ENCODE results near the gene GCSAM.

GCSAM gene

GRCh38 chr3:112104774-112105173 lies 28.3 kb downstream of the GCSAM start:
- Histone ChIP-seq H3K9ac (ENCODE audit: low read depth, low read length, poor library complexity) (no peak overlapping the region), H3K18ac (ENCODE audit: low read length) (no peak overlapping the region), H2AFZ (ENCODE audit: low read length) (no peak overlapping the region), H3K14ac (ENCODE audit: low read length) (no peak overlapping the region), H4K8ac (ENCODE audit: low read depth, low read length) (no peak overlapping the region), H3K4me3 (ENCODE audit: low read length in 2 of 2) (no peak overlapping the region), H3K36me3 (replicated peaks in 1 of 2; ENCODE audit: control insufficient read depth in 2 of 2, insufficient read depth in 2 of 2, low read length in 2 of 2) (no peaks in the 10 kb centered on the region), H2BK12ac (ENCODE audit: low read length) (no peak overlapping the region), H3K4me2 (ENCODE audit: insufficient read depth, low read length, poor library complexity, severe bottlenecking) (no peak overlapping the region), H2BK120ac (ENCODE audit: low read depth, low read length) (no peak overlapping the region), H3K4me1 (ENCODE audit: control insufficient read depth in 2 of 2, insufficient read depth in 1 of 2, low read depth in 1 of 2, low read length in 2 of 2) (no peaks in the 10 kb centered on the region), H2BK15ac (ENCODE audit: low read length) (no peak overlapping the region), H3K23ac (ENCODE audit: low read depth, low read length, poor library complexity) (no peak overlapping the region), H3K9me3 (replicated peaks in 1 of 2; ENCODE audit: control insufficient read depth in 2 of 2, insufficient read depth in 1 of 2, low read depth in 1 of 2, low read length in 2 of 2) (no peaks in the 10 kb centered on the region), H2BK5ac (ENCODE audit: low read length) (no peak overlapping the region), H3K79me1 (ENCODE audit: low read depth, low read length) (no peaks in the 10 kb centered on the region), H3K27me3 (ENCODE audit: control insufficient read depth in 3 of 3, insufficient read depth in 3 of 3, low read depth in 1 of 3, low read length in 3 of 3) (no peaks in the 10 kb centered on the region), H4K91ac (ENCODE audit: low read depth, low read length, poor library complexity) (no peak overlapping the region), H2AK5ac (ENCODE audit: low read depth, low read length) (no peak overlapping the region), H3K4ac (ENCODE audit: low read length) (no peak overlapping the region), H3K27ac (replicated peaks; ENCODE audit: low read length) (no peak overlapping the region)
- no peak for DNase-seq (ENCODE audit: low spot score)
- WGBS, 2 donors (ENCODE audit: extremely low coverage in 2 of 2, insufficient read length in 2 of 2, insufficient replicate concordance in 1 of 2): no CpG with 5 or more reads among the region's 2 CpGs

- Histone ChIP-seq H2BK15ac (ENCODE audit: low read length) (no peak overlapping the region), H3K36me3 (replicated peaks in 1 of 2; ENCODE audit: control insufficient read depth in 2 of 2, insufficient read depth in 2 of 2, low read length in 2 of 2) (no peaks in the 10 kb centered on the region), H3K14ac (ENCODE audit: low read length) (no peak overlapping the region), H3K27ac (replicated peaks; ENCODE audit: low read length) (no peak overlapping the region), H3K79me1 (ENCODE audit: low read depth, low read length) (no peaks in the 10 kb centered on the region), H3K4me3 (ENCODE audit: low read length in 2 of 2) (no peak overlapping the region), H4K91ac (ENCODE audit: low read depth, low read length, poor library complexity) (no peak overlapping the region), H3K18ac (ENCODE audit: low read length) (no peak overlapping the region), H2AK5ac (ENCODE audit: low read depth, low read length) (no peak overlapping the region), H3K9ac (ENCODE audit: low read depth, low read length, poor library complexity) (no peak overlapping the region), H2BK5ac (ENCODE audit: low read length) (no peak overlapping the region), H2AFZ (ENCODE audit: low read length) (no peak overlapping the region), H3K27me3 (ENCODE audit: control insufficient read depth in 3 of 3, insufficient read depth in 3 of 3, low read depth in 1 of 3, low read length in 3 of 3) (no peaks in the 10 kb centered on the region), H3K4me1 (ENCODE audit: control insufficient read depth in 2 of 2, insufficient read depth in 1 of 2, low read depth in 1 of 2, low read length in 2 of 2) (no peaks in the 10 kb centered on the region), H3K4ac (ENCODE audit: low read length) (no peak overlapping the region), H4K8ac (ENCODE audit: low read depth, low read length) (no peak overlapping the region), H3K4me2 (ENCODE audit: insufficient read depth, low read length, poor library complexity, severe bottlenecking) (no peak overlapping the region), H3K23ac (ENCODE audit: low read depth, low read length, poor library complexity) (no peak overlapping the region), H2BK12ac (ENCODE audit: low read length) (no peak overlapping the region), H3K9me3 (replicated peaks in 1 of 2; ENCODE audit: control insufficient read depth in 2 of 2, insufficient read depth in 1 of 2, low read depth in 1 of 2, low read length in 2 of 2) (no peaks in the 10 kb centered on the region), H2BK120ac (ENCODE audit: low read depth, low read length) (no peak overlapping the region)
- no CpG with 5 or more reads among the region's 2 CpGs for WGBS, 2 donors (ENCODE audit: extremely low coverage in 2 of 2, insufficient read length in 2 of 2, insufficient replicate concordance in 1 of 2)
- DNase-seq (ENCODE audit: low spot score): no peak
Observed at GRCh38 chr3:112101916-112102315, 31.1 kb downstream of the GCSAM start.

- H3K4ac ChIP-seq (ENCODE audit: low read length): no peak overlapping the region
- no peak overlapping the region for H3K23ac ChIP-seq (ENCODE audit: low read depth, low read length, poor library complexity)
- no peak overlapping the region for H2BK120ac ChIP-seq (ENCODE audit: low read depth, low read length)
- peaks cover 7 to 9% of the 10 kb centered on the region in 2 donors for H3K4me1 ChIP-seq (ENCODE audit: control insufficient read depth in 2 of 2, insufficient read depth in 1 of 2, low read depth in 1 of 2, low read length in 2 of 2)
- H3K9me3 ChIP-seq (replicated peaks in 1 of 2; ENCODE audit: control insufficient read depth in 2 of 2, insufficient read depth in 1 of 2, low read depth in 1 of 2, low read length in 2 of 2): no peaks in the 10 kb centered on the region
- no peak overlapping the region for H3K18ac ChIP-seq (ENCODE audit: low read length)
- WGBS, 2 donors (ENCODE audit: extremely low coverage in 2 of 2, insufficient read length in 2 of 2, insufficient replicate concordance in 1 of 2): no CpG with 5 or more reads among the region's 4 CpGs
- H2AFZ ChIP-seq (ENCODE audit: low read length): no peak overlapping the region
- no peak overlapping the region for H3K9ac ChIP-seq (ENCODE audit: low read depth, low read length, poor library complexity)
- no peaks in the 10 kb centered on the region for H3K36me3 ChIP-seq (replicated peaks in 1 of 2; ENCODE audit: control insufficient read depth in 2 of 2, insufficient read depth in 2 of 2, low read length in 2 of 2)
- no peaks in the 10 kb centered on the region for H3K27me3 ChIP-seq (ENCODE audit: control insufficient read depth in 3 of 3, insufficient read depth in 3 of 3, low read depth in 1 of 3, low read length in 3 of 3)
- no peak overlapping the region for H4K8ac ChIP-seq (ENCODE audit: low read depth, low read length)
- H3K4me2 ChIP-seq (ENCODE audit: insufficient read depth, low read length, poor library complexity, severe bottlenecking): no peak overlapping the region
- H3K4me3 ChIP-seq (ENCODE audit: low read length in 2 of 2): no peak overlapping the region
- no peak overlapping the region for H3K27ac ChIP-seq (replicated peaks; ENCODE audit: low read length)
- H4K91ac ChIP-seq (ENCODE audit: low read depth, low read length, poor library complexity): no peak overlapping the region
- no peak overlapping the region for H2AK5ac ChIP-seq (ENCODE audit: low read depth, low read length)
- DNase-seq (ENCODE audit: low spot score): no peak
- H2BK12ac ChIP-seq (ENCODE audit: low read length): no peak overlapping the region
- no peak overlapping the region for H2BK15ac ChIP-seq (ENCODE audit: low read length)
- no peaks in the 10 kb centered on the region for H3K79me1 ChIP-seq (ENCODE audit: low read depth, low read length)
- no peak overlapping the region for H3K14ac ChIP-seq (ENCODE audit: low read length)
- H2BK5ac ChIP-seq (ENCODE audit: low read length): no peak overlapping the region
Observed at GRCh38 chr3:112097378-112097777, 35.7 kb downstream of the GCSAM start.

GRCh38 chr3:112096176-112096575 lies 36.9 kb downstream of the GCSAM start:
- H3K27ac ChIP-seq (replicated peaks; ENCODE audit: low read length): no peak overlapping the region
- no peak overlapping the region for H2AFZ ChIP-seq (ENCODE audit: low read length)
- H3K4me3 ChIP-seq (ENCODE audit: low read length in 2 of 2): no peak overlapping the region
- no peak overlapping the region for H3K14ac ChIP-seq (ENCODE audit: low read length)
- no peak overlapping the region for H3K9ac ChIP-seq (ENCODE audit: low read depth, low read length, poor library complexity)
- H3K79me1 ChIP-seq (ENCODE audit: low read depth, low read length): no peaks in the 10 kb centered on the region
- no peak overlapping the region for H2BK5ac ChIP-seq (ENCODE audit: low read length)
- H3K36me3 ChIP-seq (replicated peaks in 1 of 2; ENCODE audit: control insufficient read depth in 2 of 2, insufficient read depth in 2 of 2, low read length in 2 of 2): no peaks in the 10 kb centered on the region
- H3K9me3 ChIP-seq (replicated peaks in 1 of 2; ENCODE audit: control insufficient read depth in 2 of 2, insufficient read depth in 1 of 2, low read depth in 1 of 2, low read length in 2 of 2): no peaks in the 10 kb centered on the region
- H4K91ac ChIP-seq (ENCODE audit: low read depth, low read length, poor library complexity): no peak overlapping the region
- H3K23ac ChIP-seq (ENCODE audit: low read depth, low read length, poor library complexity): no peak overlapping the region
- H3K27me3 ChIP-seq (ENCODE audit: control insufficient read depth in 3 of 3, insufficient read depth in 3 of 3, low read depth in 1 of 3, low read length in 3 of 3): no peaks in the 10 kb centered on the region
- H2AK5ac ChIP-seq (ENCODE audit: low read depth, low read length): no peak overlapping the region
- no peak overlapping the region for H4K8ac ChIP-seq (ENCODE audit: low read depth, low read length)
- WGBS, 2 donors (ENCODE audit: extremely low coverage in 2 of 2, insufficient read length in 2 of 2, insufficient replicate concordance in 1 of 2): 100% methylated on average over 1 of the region's 2 CpGs; no CpG with 5 or more reads in 1 of the 2 donors
- no peak overlapping the region for H2BK120ac ChIP-seq (ENCODE audit: low read depth, low read length)
- peaks cover 10 to 11% of the 10 kb centered on the region in 2 donors for H3K4me1 ChIP-seq (ENCODE audit: control insufficient read depth in 2 of 2, insufficient read depth in 1 of 2, low read depth in 1 of 2, low read length in 2 of 2)
- no peak overlapping the region for H3K4ac ChIP-seq (ENCODE audit: low read length)
- no peak overlapping the region for H3K4me2 ChIP-seq (ENCODE audit: insufficient read depth, low read length, poor library complexity, severe bottlenecking)
- H3K18ac ChIP-seq (ENCODE audit: low read length): no peak overlapping the region
- no peak overlapping the region for H2BK15ac ChIP-seq (ENCODE audit: low read length)
- H2BK12ac ChIP-seq (ENCODE audit: low read length): no peak overlapping the region
- DNase-seq (ENCODE audit: low spot score): no peak
